ENCODE data around the gene SLC45A3. TPM values are rescaled to one million over a fixed set of nuclear protein-coding genes. Genes with fewer than 3 reads are reported as not detected.

Gene SLC45A3
- total RNA-seq, 4 donors from 2014 or later, result 0.76 to 1.2 (median 1.0) TPM; not detected in 1

- peak overlapping the region; percentile 93 to 97 (median 96) for H3K27ac ChIP-seq
- no peak for TF ChIP-seq POLR2A (IDR thresholded peaks at IDR 0.05)
- TF ChIP-seq, protein P1, sequence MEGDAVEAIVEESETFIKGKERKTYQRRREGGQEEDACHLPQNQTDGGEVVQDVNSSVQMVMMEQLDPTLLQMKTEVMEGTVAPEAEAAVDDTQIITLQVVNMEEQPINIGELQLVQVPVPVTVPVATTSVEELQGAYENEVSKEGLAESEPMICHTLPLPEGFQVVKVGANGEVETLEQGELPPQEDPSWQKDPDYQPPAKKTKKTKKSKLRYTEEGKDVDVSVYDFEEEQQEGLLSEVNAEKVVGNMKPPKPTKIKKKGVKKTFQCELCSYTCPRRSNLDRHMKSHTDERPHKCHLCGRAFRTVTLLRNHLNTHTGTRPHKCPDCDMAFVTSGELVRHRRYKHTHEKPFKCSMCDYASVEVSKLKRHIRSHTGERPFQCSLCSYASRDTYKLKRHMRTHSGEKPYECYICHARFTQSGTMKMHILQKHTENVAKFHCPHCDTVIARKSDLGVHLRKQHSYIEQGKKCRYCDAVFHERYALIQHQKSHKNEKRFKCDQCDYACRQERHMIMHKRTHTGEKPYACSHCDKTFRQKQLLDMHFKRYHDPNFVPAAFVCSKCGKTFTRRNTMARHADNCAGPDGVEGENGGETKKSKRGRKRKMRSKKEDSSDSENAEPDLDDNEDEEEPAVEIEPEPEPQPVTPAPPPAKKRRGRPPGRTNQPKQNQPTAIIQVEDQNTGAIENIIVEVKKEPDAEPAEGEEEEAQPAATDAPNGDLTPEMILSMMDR (IDR thresholded peaks at IDR 0.05 in 4 of 5, conservative IDR thresholded peaks at IDR 0.05 in 1 of 5), result no peak
- peak overlapping the region; percentile 65 to 90 (median 78) for H3K4me3 ChIP-seq
- intact Hi-C loops (cut with DNase I; ENCODE audit: low total_unique reads), result no loop called here
- no peak for ATAC-seq
- no peaks in the 10 kb centered on the region for H3K27me3 ChIP-seq
- DNase-seq, result no peak
- H3K4me1 ChIP-seq, result peaks cover 38 to 49% of the 10 kb centered on the region in 2 donors
- no peaks in the 10 kb centered on the region for H3K9me3 ChIP-seq
- H3K36me3 ChIP-seq, result no peaks in the 10 kb centered on the region
- in situ Hi-C loops (cut with MboI; ENCODE audit: low sequenced_read_pairs in 4 of 4), result no loop called here
These were observed 49.7 kb downstream of the SLC45A3 start for GRCh38 chr1:205630651-205631009.

DNA sequence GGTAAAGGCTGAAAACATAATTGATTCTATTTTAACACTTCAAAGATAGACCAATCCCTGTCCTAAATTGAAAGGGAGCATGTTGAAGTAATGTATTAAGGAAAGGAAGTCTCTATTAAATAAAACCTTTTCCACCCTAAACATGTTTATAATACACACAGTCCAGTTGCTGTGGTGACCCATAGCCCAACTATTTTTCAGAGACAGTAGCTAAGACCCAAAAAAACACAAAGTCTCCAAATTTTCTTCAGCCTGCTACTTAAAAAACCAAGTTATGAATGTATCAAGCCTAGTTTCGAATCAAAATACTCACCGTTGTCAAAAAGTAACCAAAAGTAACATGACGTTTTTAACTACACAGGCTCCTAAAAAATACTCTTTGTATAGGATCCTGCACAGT, 50.1 kb downstream of the SLC45A3 start:
- ATAC-seq, result no peak
- peaks cover 38 to 49% of the 10 kb centered on the region in 2 donors for H3K4me1 ChIP-seq

DNA sequence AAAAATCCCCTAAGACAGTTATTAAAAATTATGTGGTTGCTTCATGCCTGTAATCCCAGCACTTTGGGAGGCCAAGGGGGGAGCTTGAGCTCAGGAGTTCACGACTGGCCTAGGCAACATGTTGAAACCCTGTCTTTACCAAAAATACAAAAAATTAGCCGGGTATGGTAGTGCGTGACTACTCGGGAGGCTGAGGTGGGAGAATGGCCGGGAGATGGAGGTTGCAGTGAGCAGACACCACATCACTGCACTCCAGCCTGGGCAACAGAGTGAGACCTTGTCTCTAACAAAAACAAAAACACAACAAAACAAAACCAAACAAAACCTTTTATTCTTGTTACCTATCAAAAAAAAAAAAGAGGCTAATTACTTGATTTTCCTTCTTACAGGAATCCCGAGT, 50.6 kb downstream of the SLC45A3 start:
- Histone ChIP-seq H3K4me1 (peaks cover 38 to 49% of the 10 kb centered on the region in 2 donors), H3K9me3 (no peaks in the 10 kb centered on the region), H3K4me3 (no peak overlapping the region), H3K27ac (peak overlapping the region in 3 of 4 donors; percentile 95 to 97 (median 97)), H3K36me3 (no peaks in the 10 kb centered on the region), H3K27me3 (no peaks in the 10 kb centered on the region)
- in situ Hi-C loops (cut with MboI; ENCODE audit: low sequenced_read_pairs in 4 of 4) (no loop called here), intact Hi-C loops (cut with DNase I; ENCODE audit: low total_unique reads) (no loop called here)
- no peak for DNase-seq
- TF ChIP-seq, protein P1 (IDR thresholded peaks at IDR 0.05 in 4 of 5, conservative IDR thresholded peaks at IDR 0.05 in 1 of 5), result no peak
- TF ChIP-seq POLR2A (IDR thresholded peaks at IDR 0.05), result no peak
- no peak for ATAC-seq

More for the DNA sequence above, 50.1 kb downstream of the SLC45A3 start:
- Histone ChIP-seq H3K4me3 (peak overlapping the region; percentile 65 to 90 (median 78)), H3K36me3 (no peaks in the 10 kb centered on the region), H3K27me3 (no peaks in the 10 kb centered on the region), H3K9me3 (no peaks in the 10 kb centered on the region), H3K27ac (peak overlapping the region; percentile 93 to 97 (median 96))
- intact Hi-C loops (cut with DNase I; ENCODE audit: low total_unique reads), result no loop called here
- no peak for TF ChIP-seq POLR2A (IDR thresholded peaks at IDR 0.05)
- TF ChIP-seq, protein P1 (IDR thresholded peaks at IDR 0.05 in 4 of 5, conservative IDR thresholded peaks at IDR 0.05 in 1 of 5), result no peak
- in situ Hi-C loops (cut with MboI; ENCODE audit: low sequenced_read_pairs in 4 of 4), result no loop called here
- no peak for DNase-seq

DNA sequence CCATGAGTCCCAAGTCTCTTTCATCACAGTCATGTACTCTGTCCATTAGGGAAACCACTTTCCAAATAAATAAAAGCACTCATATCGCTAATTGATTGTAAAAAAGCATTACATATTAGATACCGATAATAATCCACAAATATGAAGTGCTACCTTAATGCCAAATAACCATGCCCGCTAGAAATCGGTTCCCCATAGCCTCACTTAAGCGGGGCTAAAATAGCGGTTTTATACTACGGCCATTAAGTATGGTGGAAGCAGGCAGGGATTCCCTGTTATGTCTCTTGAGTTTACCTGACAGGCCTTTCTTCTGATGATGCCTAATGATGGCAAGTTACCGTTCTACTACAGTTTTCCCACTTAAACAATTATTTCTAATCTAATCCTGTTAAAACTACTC, 52.4 kb downstream of the SLC45A3 start:
- no peaks in the 10 kb centered on the region for H3K27me3 ChIP-seq
- ATAC-seq, result no peak
- no peaks in the 10 kb centered on the region for H3K9me3 ChIP-seq
- TF ChIP-seq, protein P1 (IDR thresholded peaks at IDR 0.05 in 4 of 5, conservative IDR thresholded peaks at IDR 0.05 in 1 of 5), result no peak
- no peak for TF ChIP-seq POLR2A (IDR thresholded peaks at IDR 0.05)
- H3K36me3 ChIP-seq, result peaks cover 0 to 5% of the 10 kb centered on the region in 2 donors
- in situ Hi-C loops (cut with MboI; ENCODE audit: low sequenced_read_pairs in 4 of 4), result no loop called here
- H3K4me3 ChIP-seq, result no peak overlapping the region
- DNase-seq, result no peak
- H3K4me1 ChIP-seq, result peaks cover 34 to 38% of the 10 kb centered on the region in 2 donors
- intact Hi-C loops (cut with DNase I; ENCODE audit: low total_unique reads), result no loop called here
- no peak overlapping the region for H3K27ac ChIP-seq

DNA sequence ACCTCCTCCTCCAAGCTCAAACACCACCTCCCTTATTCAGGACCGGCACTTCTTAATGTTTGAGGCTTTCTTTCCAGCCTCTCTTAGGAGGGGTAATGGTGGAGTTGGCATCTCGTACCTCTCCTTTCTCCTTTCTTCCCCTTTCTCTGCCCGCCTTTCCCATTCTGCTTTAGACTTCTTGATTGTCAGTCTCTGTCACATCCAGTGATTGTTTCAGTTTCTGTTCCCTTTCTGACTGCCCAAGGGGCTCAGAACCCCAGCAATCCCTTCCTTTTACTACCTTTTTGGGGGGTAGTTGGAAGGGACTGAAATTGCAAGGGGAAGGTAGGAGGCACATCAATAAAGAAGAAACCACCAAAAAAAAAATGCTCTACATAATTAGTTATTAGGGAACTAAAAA, 54.1 kb downstream of the SLC45A3 start:
- ATAC-seq, result no peak
- intact Hi-C loops (cut with DNase I; ENCODE audit: low total_unique reads) (no loop called here), in situ Hi-C loops (cut with MboI; ENCODE audit: low sequenced_read_pairs in 4 of 4) (no loop called here)
- H3K4me1 ChIP-seq, result peaks cover 27 to 34% of the 10 kb centered on the region in 2 donors
- no peak for DNase-seq
- no peaks in the 10 kb centered on the region for H3K9me3 ChIP-seq
- no peak for TF ChIP-seq POLR2A (IDR thresholded peaks at IDR 0.05)
- TF ChIP-seq, protein P1 (IDR thresholded peaks at IDR 0.05 in 4 of 5, conservative IDR thresholded peaks at IDR 0.05 in 1 of 5), result no peak
- no peaks in the 10 kb centered on the region for H3K27me3 ChIP-seq
- no peak overlapping the region for H3K4me3 ChIP-seq
- peak overlapping the region in 1 of 4 donors; percentile 2 for H3K27ac ChIP-seq
- H3K36me3 ChIP-seq, result peaks cover 0 to 21% of the 10 kb centered on the region in 2 donors
